GM18526 (cell line): ENCODE measurements around the gene WDR17.

Experiments used
- POLR2A ChIP-seq: IDR thresholded peaks from 3 replicates; pipeline ENCODE4 v1.6.1; 2011; ENCODE audit not compliant: insufficient read length; ENCODE audit errors: extremely low read depth

WDR17 gene

DNA sequence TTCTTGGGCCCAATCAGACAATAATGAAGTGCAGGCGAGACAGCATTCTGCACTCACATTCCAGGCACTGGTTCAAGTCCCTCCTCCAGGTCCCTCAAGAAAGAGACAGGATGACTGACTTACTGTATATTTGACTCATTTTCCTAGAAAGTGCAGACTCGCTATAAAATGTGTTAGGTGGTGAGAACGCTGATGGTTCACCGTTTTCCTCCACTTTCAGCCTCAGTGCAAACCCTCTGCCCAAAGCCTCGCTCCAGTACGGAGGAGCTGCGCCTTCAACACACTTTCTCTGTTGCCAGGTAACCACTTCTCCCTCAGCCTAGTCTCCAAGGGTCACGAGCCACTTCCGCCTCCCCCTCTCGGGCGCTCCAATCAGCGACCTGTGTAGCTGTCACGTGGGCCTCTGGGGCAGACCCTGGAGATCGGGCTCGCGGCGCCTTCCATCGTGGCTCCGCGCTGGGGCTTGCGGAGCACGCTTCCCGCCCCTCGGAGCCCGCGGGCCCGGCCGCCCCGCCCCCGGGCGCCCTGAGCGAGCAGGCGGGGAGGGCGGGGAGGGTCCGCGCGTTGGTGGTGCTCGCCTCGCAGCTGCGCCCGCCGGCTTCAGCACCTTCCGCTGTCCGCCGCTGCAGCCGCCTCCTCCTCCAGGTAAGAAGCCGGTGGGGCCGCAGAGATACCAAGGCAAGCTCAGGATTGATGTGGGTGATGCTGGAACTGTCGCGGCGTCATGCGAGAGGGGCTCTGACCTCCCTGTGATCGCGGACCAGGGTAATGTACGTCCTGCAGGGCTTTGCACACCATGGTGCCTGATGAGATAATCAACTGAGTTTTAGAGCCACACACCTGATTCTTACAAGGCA is at the start of gene WDR17:
TSS of gene WDR17 (plus strand) at position 407 of the 857 bp plus-strand sequence. CDS start 45,740 bp downstream, outside the sequence.
- TF ChIP-seq POLR2A = no peak

DNA sequence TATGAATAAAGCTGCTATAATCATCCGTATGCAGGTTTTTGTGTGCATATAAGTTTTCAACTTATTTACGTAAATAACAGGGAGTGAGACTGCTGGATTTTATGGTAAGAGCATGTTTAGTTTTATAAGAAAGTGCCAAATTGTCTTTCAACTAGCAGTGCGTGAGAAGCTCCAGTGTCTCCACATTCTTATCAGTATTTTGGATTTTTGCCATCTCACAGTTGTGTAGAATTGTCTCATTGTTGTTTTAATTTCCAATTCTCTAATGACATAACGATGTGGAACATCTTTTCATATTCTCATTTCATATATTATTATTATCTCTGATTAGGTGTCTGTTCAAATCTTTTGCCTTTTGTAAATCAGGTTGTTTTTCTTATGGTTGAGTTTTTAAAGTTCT is 49.0 kb upstream of the WDR17 start:
- TF ChIP-seq POLR2A = no peak

DNA sequence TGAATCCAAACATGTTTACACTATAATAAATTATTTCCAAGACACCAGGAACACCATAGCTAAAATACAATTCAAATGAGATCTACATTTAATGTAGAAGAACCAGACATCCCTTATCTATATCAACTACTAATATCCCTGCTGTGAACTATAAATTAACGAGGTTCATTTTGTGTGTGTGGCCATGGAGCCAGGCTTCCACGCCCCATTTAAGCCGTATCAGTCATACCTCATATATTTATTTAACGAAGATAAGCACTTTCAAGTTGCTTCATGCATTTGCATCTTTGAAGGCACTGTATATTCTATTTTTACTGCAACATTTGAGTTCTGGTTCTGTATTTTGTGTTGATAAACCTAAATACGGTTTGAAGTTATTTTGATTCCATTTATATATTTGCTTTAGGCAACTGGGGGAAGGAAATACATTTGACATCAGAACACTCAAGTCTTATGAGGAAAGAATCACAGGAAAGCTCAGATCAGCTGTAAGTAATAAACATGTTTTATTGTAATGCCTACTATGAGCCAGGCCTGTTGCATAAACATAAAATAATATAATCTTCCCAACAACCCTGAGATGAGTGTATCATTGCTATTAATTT is 45.1 kb upstream of the WDR17 start:
- TF ChIP-seq POLR2A = no peak

DNA sequence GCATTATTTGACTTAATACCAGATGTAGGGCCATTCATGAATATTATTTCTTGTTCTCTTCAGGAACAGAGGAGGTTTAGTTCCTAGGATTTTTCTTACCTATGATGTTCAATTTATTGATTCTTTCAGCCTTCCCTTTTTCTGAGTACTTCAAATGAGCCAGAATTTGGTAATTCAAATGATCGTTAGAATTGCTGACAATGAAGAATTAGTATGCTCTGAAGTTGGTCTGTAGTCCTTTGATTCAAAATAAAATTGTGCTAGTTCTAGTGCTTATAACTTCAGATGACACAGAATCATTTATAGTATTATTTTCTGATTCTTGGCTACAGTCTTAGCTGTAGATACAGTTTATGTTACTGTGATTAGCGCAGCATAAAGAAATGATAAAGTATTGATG is 35.2 kb upstream of the WDR17 start:
- no peak for TF ChIP-seq POLR2A

DNA sequence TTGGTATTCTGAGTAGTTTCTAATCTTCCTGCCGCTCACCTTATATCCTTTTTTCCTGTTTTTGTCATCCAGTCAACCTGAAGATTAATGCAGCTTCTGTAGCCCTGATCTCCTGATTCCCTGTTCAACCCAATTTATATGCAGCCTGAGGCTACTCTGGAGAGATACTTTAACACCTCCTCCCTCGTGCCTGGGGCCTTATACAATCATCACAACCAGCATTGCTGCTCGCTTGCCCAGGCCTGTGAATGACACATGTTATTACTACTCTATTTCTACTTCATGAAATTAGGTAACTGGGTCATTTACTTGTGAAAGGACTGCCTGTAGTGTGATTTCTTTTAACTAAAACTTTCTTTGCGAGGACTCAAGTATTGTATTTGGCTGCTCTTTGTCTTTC is 33.7 kb upstream of the WDR17 start:
- no peak for TF ChIP-seq POLR2A

DNA sequence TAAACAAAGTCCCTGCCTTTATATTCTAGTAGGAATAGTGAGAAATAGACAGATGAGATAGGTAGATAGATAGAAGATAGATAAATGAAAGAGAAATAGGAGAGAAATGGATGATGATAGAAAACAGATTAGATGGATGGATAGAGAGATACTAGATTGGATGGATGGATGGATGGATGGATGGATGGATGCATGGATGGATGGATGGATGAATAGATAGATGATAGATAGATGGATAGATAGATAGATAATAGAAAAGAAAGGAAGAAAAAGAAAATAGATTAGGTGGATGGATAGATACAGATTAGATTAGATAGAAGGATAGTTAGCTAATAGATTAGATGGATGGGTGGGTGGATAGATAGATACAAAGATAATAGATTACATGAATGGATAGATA is 33.2 kb upstream of the WDR17 start:
- no peak for TF ChIP-seq POLR2A

DNA sequence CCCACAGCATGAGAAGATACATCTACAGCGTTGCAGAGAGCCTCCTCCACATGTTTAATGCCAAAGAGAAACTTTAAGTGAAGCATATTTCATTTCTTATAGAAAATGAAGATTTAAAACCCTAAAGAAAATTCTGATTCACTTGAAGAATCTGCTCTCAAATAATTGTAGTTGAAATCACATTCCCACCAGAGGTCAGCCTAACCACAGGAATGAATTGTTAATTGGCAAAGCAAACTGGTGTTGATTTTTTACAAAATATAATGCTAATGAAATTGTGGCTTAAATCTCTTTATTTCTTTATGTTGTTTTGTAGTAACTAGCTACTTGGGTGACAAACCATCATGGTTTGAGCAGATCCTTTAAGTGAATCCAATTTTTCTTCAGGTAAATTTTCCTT is 31.1 kb upstream of the WDR17 start:
- no peak for TF ChIP-seq POLR2A

DNA sequence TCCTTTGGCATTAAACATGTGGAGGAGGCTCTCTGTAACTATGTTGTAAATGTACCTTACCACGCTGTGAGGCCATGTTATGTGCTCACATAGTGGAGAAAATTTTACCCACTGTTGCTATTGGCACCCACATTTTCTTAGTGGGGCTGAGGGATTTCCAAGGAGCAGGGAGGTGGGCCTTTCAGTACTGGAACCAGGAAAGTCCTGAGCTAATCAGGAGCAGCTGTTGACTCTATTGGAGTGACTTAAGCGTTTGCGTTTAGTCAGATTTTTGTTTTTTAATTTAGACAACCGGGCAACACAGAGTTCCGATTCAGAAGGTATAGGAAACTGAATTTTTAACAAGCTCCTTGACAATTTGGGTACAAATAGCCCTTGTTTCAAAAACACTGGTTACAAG is 30.7 kb upstream of the WDR17 start:
- TF ChIP-seq POLR2A = no peak

DNA sequence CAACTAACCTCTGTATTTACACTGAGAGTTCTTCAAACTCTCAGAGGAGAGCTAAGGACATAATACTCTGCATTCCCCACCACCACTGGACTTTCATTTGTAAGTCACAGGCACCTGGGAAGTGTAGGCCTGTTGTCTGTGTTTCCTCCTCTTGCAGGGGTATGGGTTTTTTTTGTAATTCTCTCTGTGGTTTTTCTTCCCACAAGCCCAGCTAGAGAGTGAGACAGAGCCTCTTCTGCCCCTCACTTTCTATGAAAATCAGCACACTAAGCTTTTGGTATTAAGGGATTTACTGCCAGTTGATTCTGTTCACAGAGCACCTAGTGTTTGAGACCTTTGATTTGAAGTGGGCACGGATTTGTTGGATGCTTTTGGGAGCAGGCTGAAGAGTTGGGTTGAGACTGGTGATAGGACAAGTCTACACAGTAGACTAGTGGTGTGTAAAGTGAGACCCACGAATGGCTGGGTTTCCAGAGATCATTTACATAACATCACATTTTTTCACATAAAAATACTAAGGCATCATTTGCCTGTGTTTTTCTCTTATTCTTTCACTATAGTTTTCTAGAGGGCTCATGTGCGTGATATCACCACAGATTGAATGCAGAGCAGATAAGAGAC is 28.9 kb upstream of the WDR17 start:
- TF ChIP-seq POLR2A = no peak

DNA sequence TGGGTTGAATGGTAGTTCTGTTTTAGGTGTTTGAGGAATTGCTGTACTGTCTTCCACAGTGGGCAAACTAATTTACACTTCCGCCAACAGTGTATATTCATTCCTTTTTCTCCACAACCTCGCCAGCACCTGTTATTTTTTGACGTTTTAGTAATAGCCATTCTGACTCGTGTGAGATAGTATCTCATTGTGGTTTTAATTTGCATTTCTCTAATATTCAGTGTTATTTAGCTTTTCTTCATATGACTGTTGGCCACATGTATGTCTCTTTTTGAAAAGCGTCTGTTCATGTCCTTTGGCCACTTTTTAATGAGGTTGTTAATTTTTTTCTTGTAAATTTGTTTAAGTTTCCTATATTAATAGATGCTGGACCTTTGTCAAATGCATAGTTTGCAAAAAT is 26.9 kb upstream of the WDR17 start:
- no peak for TF ChIP-seq POLR2A

DNA sequence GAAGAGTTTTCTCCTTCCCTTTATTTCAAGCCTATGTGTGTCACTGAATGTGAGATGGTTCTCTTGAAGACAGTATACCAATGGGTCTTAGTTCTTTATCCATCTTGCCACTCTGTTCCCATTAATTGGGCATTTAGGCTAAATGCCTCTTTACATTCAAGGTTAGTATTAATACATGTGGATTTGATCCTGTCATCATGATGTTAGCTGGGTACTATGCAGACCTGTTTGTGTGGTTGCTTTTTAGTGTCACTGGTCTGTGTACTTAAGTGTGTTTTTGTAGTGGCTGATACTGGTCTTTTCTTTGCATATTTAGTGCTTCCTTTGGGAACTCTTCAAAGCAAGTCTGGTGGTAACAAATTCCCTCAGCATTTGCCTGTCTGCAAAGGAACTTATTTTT is 23.4 kb upstream of the WDR17 start:
- no peak for TF ChIP-seq POLR2A

DNA sequence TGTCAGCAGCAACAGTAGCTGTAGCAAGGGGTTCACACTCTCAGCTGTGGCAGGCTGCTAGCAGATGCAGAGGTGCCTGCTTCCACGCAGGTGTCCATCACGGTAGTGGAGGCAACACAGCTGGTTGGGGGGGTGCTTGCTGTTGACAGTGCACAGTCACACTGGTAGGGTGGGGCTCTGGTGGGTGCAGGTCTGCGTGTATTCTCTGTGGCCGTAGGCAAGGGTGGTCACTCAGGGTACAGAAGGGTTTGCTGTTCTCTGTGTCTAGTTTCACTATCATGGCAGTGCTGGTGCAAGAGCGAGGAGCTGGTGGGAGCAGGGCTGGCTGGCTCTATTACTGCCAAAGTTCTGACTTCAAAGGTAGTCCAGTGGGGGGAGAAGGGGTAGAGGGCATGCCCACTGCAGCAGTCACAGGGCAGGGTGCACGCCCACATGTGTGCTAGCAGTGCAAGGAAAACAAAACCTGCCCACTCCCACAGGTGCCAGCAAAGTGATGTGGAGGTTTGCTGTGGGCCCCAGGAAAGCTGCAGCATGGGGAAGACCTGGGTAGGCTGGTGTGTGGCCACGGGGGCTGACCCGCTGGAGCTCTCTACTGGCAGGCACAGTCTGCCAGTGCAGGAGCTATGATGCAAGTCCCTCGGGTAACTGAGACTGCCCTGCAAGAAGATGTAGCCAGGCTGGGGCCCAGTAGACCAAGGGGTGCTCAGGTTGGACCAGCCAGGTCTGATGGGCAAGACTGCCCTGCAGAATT is 21.6 kb upstream of the WDR17 start:
- TF ChIP-seq POLR2A = no peak

DNA sequence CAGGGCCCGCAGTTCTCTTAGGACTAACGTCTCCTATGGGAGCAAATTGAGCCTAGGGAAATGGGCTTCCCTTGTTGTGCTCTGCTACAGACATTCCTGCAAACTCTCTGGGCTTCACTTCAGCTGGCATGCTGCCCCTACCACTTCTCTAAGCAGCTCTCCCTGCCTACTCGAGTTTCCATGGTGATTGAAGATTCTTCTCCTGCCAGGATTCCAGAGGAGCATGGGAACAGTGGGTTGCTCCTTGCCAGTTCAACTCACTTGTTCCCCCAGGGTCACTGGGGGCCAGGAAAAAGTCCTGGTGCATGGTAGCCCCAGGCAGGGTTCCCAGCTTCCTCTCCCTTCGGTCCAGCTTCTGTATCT is 21.1 kb upstream of the WDR17 start:
- TF ChIP-seq POLR2A = no peak

DNA sequence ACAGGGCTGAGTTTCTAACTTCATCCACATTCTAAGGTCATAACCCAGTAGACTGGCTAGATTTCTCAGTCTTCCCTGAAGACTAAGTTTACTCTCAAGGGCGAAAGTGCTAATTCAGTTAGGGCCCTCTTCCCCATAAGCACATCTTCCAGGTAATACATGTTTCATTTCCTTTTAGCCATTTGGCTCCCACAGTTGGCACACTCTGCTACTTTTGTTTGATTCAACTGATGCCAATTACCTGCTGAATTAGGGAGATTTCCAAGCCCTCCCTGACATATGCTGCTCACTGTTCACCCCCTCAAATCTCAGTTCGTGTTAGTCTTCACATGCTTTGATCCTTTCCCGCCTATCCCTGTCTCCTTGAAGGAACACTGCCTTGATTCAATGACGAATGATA is 17.0 kb upstream of the WDR17 start:
- no peak for TF ChIP-seq POLR2A

DNA sequence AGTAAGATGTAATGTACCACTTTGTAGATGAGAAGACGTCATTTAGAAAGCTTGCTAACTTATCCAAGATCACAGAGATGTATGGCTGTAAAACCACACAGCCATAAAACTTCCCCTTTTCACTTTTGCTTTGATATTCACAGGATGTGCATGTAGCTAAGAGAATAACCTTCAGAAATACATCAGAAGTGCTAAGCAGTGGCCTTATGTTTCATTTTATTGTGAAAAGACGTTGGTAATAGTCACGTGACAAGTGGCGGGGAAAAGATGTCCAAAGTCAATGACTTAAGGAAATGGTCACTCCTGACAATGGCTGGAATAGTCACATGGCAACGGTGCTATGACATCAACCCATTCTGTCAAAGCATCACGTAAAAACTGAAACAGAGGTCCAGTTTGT is 12.9 kb upstream of the WDR17 start:
- TF ChIP-seq POLR2A = no peak

DNA sequence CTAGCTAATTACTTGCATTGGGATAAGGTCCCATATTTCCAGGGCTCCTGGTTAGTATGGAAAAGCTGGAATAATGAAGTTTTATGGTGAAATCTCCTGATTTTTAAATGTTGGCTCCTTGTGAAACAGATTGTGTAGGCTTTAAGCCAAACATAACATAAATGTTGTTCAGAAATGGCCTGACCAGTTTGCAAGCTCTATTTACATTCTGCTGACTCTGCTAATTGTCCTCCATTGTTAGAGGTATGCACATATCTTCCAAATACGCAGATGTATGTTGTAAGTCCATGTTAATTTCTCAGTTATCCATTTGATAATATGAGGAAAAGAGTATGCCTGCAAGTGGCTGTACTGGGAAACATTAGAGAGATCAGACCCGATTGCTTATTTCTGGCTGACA is 11.9 kb upstream of the WDR17 start:
- TF ChIP-seq POLR2A = no peak

DNA sequence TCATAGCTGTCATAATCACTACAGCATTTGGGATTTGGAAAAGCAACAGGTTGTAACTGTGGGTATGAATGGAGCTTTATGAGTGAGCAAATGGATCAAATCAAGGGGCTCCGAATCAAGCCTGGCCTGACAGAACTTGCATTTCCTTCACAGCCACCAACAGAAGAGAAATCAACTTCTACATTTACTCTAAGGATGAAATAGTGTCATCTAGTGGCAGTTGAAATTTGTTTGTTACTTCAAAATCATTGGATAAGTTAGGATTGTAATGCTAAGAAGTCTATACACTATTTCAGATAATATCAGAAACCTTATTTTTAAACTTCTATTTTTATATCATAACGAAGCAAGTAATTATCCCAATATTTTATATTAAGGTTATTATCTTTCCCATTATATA is 10.7 kb upstream of the WDR17 start:
- no peak for TF ChIP-seq POLR2A
